Tibial nerve (tissue), 4 donors: Measurements from ENCODE around the gene C16orf95. TPM values are rescaled to one million over a fixed set of nuclear protein-coding genes. Genes with fewer than 3 reads are reported as not detected.

Experiments
- DNase-seq, 2 donors: peaks; one replicate each; pipeline ENCODE4 v3.0.0-alpha.2; 2019; ENCODE audit warnings: low spot score in 2 of 2
- H3K27ac ChIP-seq, 4 donors: fragments of 200-600 bp; sonication (generic) in 3 of 4; one replicate each; pipeline ENCODE4 v1.5.1; 2017 to 2019; ENCODE audit warnings: mild to moderate bottlenecking in 1 of 4
- H3K27me3 ChIP-seq, 2 donors: fragments of 200-600 bp; sonication (generic) in 1 of 2; one replicate each; pipeline versions ENCODE4 v1.5.1 to v1.6.0; 2017 to 2019
- H3K36me3 ChIP-seq, 3 donors: fragments of 200-600 bp; sonication (generic); one replicate each; pipeline ENCODE4 v1.5.1; 2018 to 2019
- H3K4me1 ChIP-seq, 4 donors: fragments of 200-600 bp; sonication (generic) in 3 of 4; one replicate each; pipeline ENCODE4 v1.5.1; 2017 to 2019
- H3K4me3 ChIP-seq, 4 donors: fragments of 200-600 bp; sonication (generic) in 3 of 4; one replicate each; pipeline ENCODE4 v1.5.1; 2017 to 2019; ENCODE audit warnings: mild to moderate bottlenecking in 1 of 4, moderate library complexity in 1 of 4
- H3K9me3 ChIP-seq, 4 donors: fragments of 200-600 bp; sonication (generic) in 3 of 4; one replicate each; pipeline ENCODE4 v1.5.1; 2017 to 2019
- CTCF ChIP-seq, 5 experiments: fragments of 200-600 bp in 3 of 5; fragments of 450-650 bp in 2 of 5; sonication (generic) in 3 of 5; IDR thresholded peaks; one replicate each; pipeline ENCODE4 v1.5.1; 2016 to 2019; ENCODE audit warnings: antibody characterized with exemption in 5 of 5, mild to moderate bottlenecking in 3 of 5, moderate library complexity in 2 of 5
- EP300 ChIP-seq, 2 donors: sonication (generic); formaldehyde crosslinking; IDR thresholded peaks; one replicate each; pipeline ENCODE4 v1.6.1; 2017; ENCODE audit warnings: antibody characterized with exemption in 2 of 2, mild to moderate bottlenecking in 1 of 2
- POLR2A ChIP-seq, 2 donors: fragments of 450-650 bp; IDR thresholded peaks; one replicate each; pipeline ENCODE4 v1.6.1; 2017; ENCODE audit warnings: antibody characterized with exemption in 2 of 2, mild to moderate bottlenecking in 2 of 2, moderate library complexity in 2 of 2
- WGBS, 2 donors: methylation state at CpG; one replicate each; pipeline ENCODE4 v1.1.5; 2018; 5-methylcytosine and 5-hydroxymethylcytosine counted together
- small RNA-seq: library from RNA; depleted of rRNA; stranded (forward); fragments of <200 nt; gene quantifications from one replicate; pipeline ENCODE3, GENCODE V24; 2016
- total RNA-seq, 4 donors: library from RNA; depleted of rRNA; stranded (reverse); fragments of >200 nt; gene quantifications; one replicate each; pipeline ENCODE4 v1.1.0, GENCODE V29; 2016

C16orf95 gene
- total RNA-seq, 4 donors from 2014 or later: 0.44 to 9.8 (median 2.6) TPM

- TF ChIP-seq CTCF (IDR thresholded peaks at IDR 0.05) (no peak), EP300 (IDR thresholded peaks at IDR 0.05) (no peak), POLR2A (IDR thresholded peaks at IDR 0.05) (no peak)
- DNase-seq: no peak
- Histone ChIP-seq H3K27me3 (no peaks in the 10 kb centered on the region), H3K36me3 (no peaks in the 10 kb centered on the region), H3K4me1 (no peaks in the 10 kb centered on the region), H3K27ac (no peak overlapping the region), H3K4me3 (no peak overlapping the region), H3K9me3 (no peaks in the 10 kb centered on the region)
- 86 to 90% methylated on average over 9 of the region's 9 CpGs for WGBS, 2 donors
Measured at GRCh38 chr16:87254734-87255133, 62.5 kb downstream of the C16orf95 start.

GRCh38 chr16:87254296-87254695 lies 62.9 kb downstream of the C16orf95 start:
- WGBS, 2 donors: 87 to 89% methylated on average over 10 of the region's 10 CpGs
- no peak overlapping the region for H3K27ac ChIP-seq
- no peaks in the 10 kb centered on the region for H3K4me1 ChIP-seq
- no peaks in the 10 kb centered on the region for H3K36me3 ChIP-seq
- DNase-seq: no peak
- H3K4me3 ChIP-seq: no peak overlapping the region
- peaks cover 0 to 2% of the 10 kb centered on the region in 2 donors for H3K27me3 ChIP-seq
- TF ChIP-seq EP300 (IDR thresholded peaks at IDR 0.05) (no peak), POLR2A (IDR thresholded peaks at IDR 0.05) (no peak), CTCF (IDR thresholded peaks at IDR 0.05) (no peak)
- H3K9me3 ChIP-seq: no peaks in the 10 kb centered on the region

- peaks cover 0 to 2% of the 10 kb centered on the region in 2 donors for H3K27me3 ChIP-seq
- WGBS, 2 donors: 46 to 55% methylated on average over 7 of the region's 7 CpGs
- no peaks in the 10 kb centered on the region for H3K9me3 ChIP-seq
- DNase-seq: no peak
- no peak overlapping the region for H3K27ac ChIP-seq
- H3K4me1 ChIP-seq: no peaks in the 10 kb centered on the region
- TF ChIP-seq POLR2A (IDR thresholded peaks at IDR 0.05): no peak
- TF ChIP-seq CTCF (IDR thresholded peaks at IDR 0.05): no peak
- no peaks in the 10 kb centered on the region for H3K36me3 ChIP-seq
- no peak overlapping the region for H3K4me3 ChIP-seq
Measured at GRCh38 chr16:87253536-87253935, 63.7 kb downstream of the C16orf95 start.

Small RNA genes lying within 50 kb of the gene (small RNA-seq; reads per million reads assigned to genes)
- not detected for gene AC010531.2

Other genes starting within 250 kb of the C16orf95 start
- gene FBXO31, start 66.4 kb upstream of the C16orf95 start, total RNA-seq: 100 to 1,000 TPM in 3 of 4 donors, 10 to 100 TPM in 1; 89.4 to 241 (median 147) TPM
- gene MAP1LC3B, start 74.9 kb upstream of the C16orf95 start, total RNA-seq: 10 to 100 TPM; 60.9 to 78.1 (median 68.2) TPM
- 10 to 100 TPM; 15.3 to 45.8 (median 25.8) TPM for gene ZCCHC14, start 175.6 kb upstream of the C16orf95 start, total RNA-seq